Measurements from ENCODE around the gene EIF4A3.

EIF4A3 gene

DNA sequence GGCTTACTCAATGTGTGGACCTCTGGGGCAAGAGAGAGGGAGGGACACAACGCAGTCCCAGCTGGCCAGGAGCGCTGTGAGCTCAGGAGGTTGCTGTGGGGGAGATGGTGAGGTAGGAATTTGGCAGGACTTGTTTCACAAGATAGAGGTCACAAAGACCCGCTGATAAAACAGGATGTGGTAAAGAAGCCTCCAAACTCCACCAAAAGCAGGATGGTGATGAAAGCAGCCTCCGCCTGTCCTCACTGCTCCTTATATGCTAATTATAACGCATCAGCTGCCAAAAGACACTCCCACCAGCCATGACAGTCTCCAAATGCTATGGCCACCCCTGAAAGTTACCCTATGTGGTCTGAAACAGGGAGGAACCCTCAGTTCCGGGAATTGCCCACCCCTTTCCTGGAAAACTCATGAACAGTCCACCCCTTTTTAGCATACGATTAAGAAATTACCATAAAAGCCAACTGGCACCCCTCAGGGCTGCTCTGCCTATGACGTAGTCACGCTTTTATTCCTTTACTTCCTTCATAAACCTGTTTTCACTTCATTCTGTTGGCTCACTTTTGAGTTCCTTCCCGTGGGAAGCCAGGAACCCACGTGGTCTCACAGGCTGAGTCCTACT is 5.3 kb upstream of the EIF4A3 start:
- Histone ChIP-seq H3K27me3 (ENCODE audit: insufficient read depth, low read depth) (no peaks in the 10 kb centered on the region), H3K4me3 (IDR thresholded peaks at IDR 0.05; ENCODE audit: insufficient read depth, low read depth, low read length) (no peak overlapping the region), H3K79me2 (ENCODE audit: insufficient read depth, low read depth) (peaks cover 11% of the 10 kb centered on the region; the same call in 1 of the 2 replicates), H3K9ac (no peak overlapping the region), H3K27ac (no peak overlapping the region), H2AFZ (ENCODE audit: low read depth) (no peak overlapping the region), H3K4me1 (ENCODE audit: low read depth, poor library complexity, severe bottlenecking) (peaks cover 5% of the 10 kb centered on the region), H4K20me1 (ENCODE audit: insufficient read depth) (no peaks in the 10 kb centered on the region), H3K36me3 (ENCODE audit: insufficient read depth) (no peaks in the 10 kb centered on the region), H3K4me2 (no peak overlapping the region)
- TF ChIP-seq, protein P1, sequence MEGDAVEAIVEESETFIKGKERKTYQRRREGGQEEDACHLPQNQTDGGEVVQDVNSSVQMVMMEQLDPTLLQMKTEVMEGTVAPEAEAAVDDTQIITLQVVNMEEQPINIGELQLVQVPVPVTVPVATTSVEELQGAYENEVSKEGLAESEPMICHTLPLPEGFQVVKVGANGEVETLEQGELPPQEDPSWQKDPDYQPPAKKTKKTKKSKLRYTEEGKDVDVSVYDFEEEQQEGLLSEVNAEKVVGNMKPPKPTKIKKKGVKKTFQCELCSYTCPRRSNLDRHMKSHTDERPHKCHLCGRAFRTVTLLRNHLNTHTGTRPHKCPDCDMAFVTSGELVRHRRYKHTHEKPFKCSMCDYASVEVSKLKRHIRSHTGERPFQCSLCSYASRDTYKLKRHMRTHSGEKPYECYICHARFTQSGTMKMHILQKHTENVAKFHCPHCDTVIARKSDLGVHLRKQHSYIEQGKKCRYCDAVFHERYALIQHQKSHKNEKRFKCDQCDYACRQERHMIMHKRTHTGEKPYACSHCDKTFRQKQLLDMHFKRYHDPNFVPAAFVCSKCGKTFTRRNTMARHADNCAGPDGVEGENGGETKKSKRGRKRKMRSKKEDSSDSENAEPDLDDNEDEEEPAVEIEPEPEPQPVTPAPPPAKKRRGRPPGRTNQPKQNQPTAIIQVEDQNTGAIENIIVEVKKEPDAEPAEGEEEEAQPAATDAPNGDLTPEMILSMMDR (conservative IDR thresholded peaks at IDR 0.05; ENCODE audit: low read depth, low read length): no peak

DNA sequence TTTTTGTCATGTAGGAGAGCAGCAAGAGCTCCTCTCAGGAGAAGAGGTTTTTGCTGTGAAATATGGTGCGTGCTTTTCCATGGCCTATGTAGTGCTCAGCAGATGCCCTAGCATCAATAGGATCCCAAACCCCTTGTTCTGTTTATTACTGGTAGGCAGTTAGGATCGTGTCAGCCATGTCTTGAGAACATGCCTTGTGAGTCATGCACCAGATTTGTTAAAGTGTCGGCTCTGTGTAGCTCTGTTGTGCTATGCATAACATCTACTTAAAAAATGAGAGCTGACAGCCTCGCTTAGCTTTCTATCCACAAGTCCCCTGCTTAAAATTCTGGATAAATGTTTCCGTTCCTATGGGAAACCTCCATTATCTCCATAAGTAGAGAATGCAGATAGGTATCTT is 4.4 kb upstream of the EIF4A3 start:
- H3K27me3 ChIP-seq (ENCODE audit: insufficient read depth, low read depth): no peaks in the 10 kb centered on the region
- H3K79me2 ChIP-seq (ENCODE audit: insufficient read depth, low read depth): peaks cover 17% of the 10 kb centered on the region
- peaks cover 5% of the 10 kb centered on the region for H3K4me1 ChIP-seq (ENCODE audit: low read depth, poor library complexity, severe bottlenecking)
- no peak overlapping the region for H3K4me2 ChIP-seq
- H3K36me3 ChIP-seq (ENCODE audit: insufficient read depth): no peaks in the 10 kb centered on the region
- no peaks in the 10 kb centered on the region for H4K20me1 ChIP-seq (ENCODE audit: insufficient read depth)
- TF ChIP-seq, protein P1 (conservative IDR thresholded peaks at IDR 0.05; ENCODE audit: low read depth, low read length): no peak
- no peak overlapping the region for H2AFZ ChIP-seq (ENCODE audit: low read depth)
- no peak overlapping the region for H3K9ac ChIP-seq
- no peak overlapping the region for H3K27ac ChIP-seq
- H3K4me3 ChIP-seq (IDR thresholded peaks at IDR 0.05; ENCODE audit: insufficient read depth, low read depth, low read length): no peak overlapping the region

DNA sequence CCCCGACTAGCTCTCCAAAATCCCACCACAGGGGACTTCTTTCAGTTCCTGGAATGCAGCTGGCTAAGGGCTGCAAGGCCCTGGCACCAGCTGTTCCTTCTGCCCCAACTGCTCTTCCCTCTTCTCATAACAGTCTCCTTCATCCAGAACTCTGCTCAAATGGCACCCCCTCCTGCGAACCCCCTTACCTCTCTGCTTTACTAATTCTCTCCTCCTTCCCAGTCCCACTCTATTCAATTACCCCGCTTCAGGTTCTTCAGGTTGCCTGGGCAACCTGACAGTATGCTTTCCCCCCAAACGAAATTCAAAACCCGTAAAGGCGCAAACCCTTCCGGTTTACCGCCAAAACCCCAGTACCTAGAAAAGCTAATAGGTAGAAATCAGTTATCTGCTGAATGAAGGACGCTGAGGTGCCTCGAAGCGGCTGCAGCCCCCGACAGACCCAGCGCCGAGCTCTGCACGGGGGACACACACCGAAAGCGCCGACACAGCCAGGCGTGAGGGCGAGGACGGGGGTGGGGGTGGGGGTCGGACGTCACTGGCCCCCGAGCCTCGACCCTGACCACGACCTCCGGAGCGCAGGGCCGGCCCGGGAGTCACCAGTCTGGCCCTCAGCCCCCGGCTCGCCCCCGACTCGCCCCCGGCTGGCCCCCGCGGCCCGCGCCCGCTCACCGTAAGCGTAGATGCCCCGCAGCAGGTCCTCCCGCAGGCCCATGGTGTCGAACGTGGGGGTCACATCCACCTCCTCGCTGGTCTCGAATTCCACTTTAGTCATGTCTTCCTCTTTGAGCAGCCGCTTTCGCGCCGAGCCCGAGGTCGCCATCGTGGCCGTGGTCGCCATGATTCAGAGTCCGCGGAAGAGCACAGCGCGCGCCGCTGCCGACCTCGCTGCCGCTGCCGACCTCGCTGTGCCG is 550 bp downstream of the EIF4A3 start:
- H3K79me2 ChIP-seq (ENCODE audit: insufficient read depth, low read depth): peaks cover 66% of the 10 kb centered on the region
- peak overlapping the region; percentile 80 for H3K9ac ChIP-seq
- H3K4me3 ChIP-seq (IDR thresholded peaks at IDR 0.05; ENCODE audit: insufficient read depth, low read depth, low read length): peak overlapping the region; percentile 39
- H3K4me1 ChIP-seq (ENCODE audit: low read depth, poor library complexity, severe bottlenecking): peaks cover 17% of the 10 kb centered on the region
- peak overlapping the region; percentile 50; the same call in 1 of the 2 replicates for H2AFZ ChIP-seq (ENCODE audit: low read depth)
- H3K4me2 ChIP-seq: peak overlapping the region; percentile 98
- H3K36me3 ChIP-seq (ENCODE audit: insufficient read depth): peaks cover 20% of the 10 kb centered on the region; the same call in 1 of the 2 replicates
- H3K27me3 ChIP-seq (ENCODE audit: insufficient read depth, low read depth): no peaks in the 10 kb centered on the region
- H4K20me1 ChIP-seq (ENCODE audit: insufficient read depth): peaks cover 13% of the 10 kb centered on the region
- TF ChIP-seq, protein P1 (conservative IDR thresholded peaks at IDR 0.05; ENCODE audit: low read depth, low read length): no peak; the same call in 1 of the 2 replicates
- H3K27ac ChIP-seq: peak overlapping the region; percentile 67; the same call in 1 of the 2 replicates

DNA sequence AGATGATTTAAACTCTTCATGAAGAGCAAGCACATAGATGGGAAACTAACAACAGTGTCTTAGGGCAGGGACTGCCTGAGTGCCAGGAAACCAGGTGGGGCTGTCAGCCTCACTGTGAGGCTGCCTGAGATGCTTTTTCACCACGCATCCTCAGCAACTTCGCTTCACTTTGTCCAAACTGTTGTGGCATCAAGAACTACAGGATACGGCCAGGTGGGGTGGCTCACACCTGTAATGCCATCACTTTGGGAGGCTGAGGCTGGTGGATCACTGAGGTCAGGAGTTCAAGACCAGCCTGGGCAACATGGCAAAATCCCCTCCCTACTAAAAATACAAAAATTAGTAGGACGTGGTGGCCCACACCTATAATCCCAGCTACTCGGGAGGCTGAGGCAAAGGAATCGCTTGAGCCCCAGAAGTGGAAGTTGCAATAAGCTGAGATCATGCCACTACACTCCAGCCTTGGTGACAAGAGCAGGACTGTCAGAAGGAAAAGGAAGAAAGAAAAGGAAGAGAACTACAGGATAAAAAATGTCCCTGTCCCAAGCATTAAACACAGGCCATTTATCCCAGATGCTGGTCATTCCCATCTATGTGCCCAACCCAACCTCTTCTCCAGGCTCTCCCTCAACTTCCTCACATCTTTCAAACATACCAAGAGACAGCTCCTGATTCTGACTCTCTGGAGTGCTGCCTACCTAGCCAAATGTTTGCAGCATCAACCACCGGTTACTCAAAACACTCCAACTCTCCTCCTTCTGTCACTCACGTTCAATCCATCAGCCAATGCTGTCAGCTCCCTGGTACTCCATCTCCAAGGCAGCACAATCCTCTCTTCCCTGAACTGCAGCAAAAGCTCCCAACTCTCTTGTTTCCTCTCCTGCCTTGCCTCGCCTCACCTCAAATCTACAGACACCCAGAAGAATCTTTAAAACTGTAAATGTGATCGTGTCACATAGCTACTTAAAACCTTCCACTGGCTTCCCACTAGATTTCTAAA is 1.6 kb downstream of the EIF4A3 start:
- TF ChIP-seq, protein P1 (conservative IDR thresholded peaks at IDR 0.05; ENCODE audit: low read depth, low read length): no peak
- peak overlapping the region; percentile 98 for H3K4me2 ChIP-seq
- peaks cover 66% of the 10 kb centered on the region for H3K79me2 ChIP-seq (ENCODE audit: insufficient read depth, low read depth)
- peaks cover 25% of the 10 kb centered on the region; the same call in 1 of the 2 replicates for H3K36me3 ChIP-seq (ENCODE audit: insufficient read depth)
- no peaks in the 10 kb centered on the region for H3K27me3 ChIP-seq (ENCODE audit: insufficient read depth, low read depth)
- peak overlapping the region; percentile 39 for H3K4me3 ChIP-seq (IDR thresholded peaks at IDR 0.05; ENCODE audit: insufficient read depth, low read depth, low read length)
- peaks cover 13% of the 10 kb centered on the region for H4K20me1 ChIP-seq (ENCODE audit: insufficient read depth)
- H3K9ac ChIP-seq: peak overlapping the region; percentile 80; the same call in 1 of the 2 replicates
- H3K27ac ChIP-seq: peak overlapping the region; percentile 67; the same call in 1 of the 2 replicates
- H2AFZ ChIP-seq (ENCODE audit: low read depth): no peak overlapping the region
- H3K4me1 ChIP-seq (ENCODE audit: low read depth, poor library complexity, severe bottlenecking): peaks cover 17% of the 10 kb centered on the region

Data from KMS-11 (cell line).